Measurements from ENCODE around the gene TSPAN32. TPM values are rescaled to one million over a fixed set of nuclear protein-coding genes. Genes with fewer than 3 reads are reported as not detected.

TSPAN32 gene
- total RNA-seq, 1 experiment from 2014 or later = not detected

DNA sequence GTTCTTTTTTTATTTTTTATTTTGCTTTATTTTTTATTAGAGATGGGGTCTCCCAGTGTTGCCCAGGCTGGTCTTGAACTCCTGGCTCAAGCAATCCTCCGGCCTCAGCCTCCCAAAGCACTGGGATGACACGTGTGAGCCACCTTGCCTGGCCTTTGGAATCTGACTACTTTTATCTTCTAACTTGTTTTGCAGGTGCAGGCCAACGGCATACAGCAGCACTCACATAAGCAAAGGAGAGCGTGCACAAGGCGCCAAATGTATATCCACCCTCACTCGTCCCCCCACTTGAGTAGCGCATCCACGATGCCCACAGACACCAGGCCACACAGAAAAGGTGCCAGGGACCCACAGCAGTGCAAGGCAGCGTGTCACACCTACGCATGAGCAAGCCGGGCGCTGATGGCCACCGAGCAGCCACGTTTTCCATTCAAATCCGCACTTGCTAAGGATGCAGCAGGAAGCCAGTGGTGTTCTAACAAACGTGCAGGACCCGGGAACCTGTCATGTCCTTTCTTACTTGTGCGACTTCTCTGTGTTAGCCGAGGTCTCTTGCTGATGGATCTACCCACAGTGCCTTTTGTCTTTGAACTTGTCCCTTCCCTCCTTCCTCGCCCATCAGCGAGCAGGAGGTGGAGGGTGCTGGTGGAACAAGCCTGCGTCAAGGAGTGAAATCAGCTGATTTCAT lies 37.3 kb upstream of the TSPAN32 start:
- no peak overlapping the region for H3K9ac ChIP-seq (ENCODE audit: low read length)
- no TSS peak for BruUV-seq (replicated peaks)
- H3K4me2 ChIP-seq (ENCODE audit: low read length) = no peak overlapping the region
- H3K4me1 ChIP-seq (ENCODE audit: control insufficient read depth in 1 of 2, insufficient read depth in 2 of 2, low read length in 2 of 2) = peaks cover 0 to 9% of the 10 kb centered on the region in 2 experiments; a peak in 2 of 4 replicates
- TF ChIP-seq SIN3A (IDR thresholded peaks at IDR 0.05; ENCODE audit: low read depth) = no peak
- TF ChIP-seq YY1 (IDR thresholded peaks at IDR 0.05; ENCODE audit: extremely low read depth, insufficient replicate concordance, low read depth, low read length) = no peak
- TF ChIP-seq CTCF (IDR thresholded peaks at IDR 0.05 in 2 of 3, conservative IDR thresholded peaks at IDR 0.05 in 1 of 3; ENCODE audit: borderline replicate concordance in 1 of 3, insufficient read depth in 1 of 3, low read depth in 2 of 3, low read length in 2 of 3) = no peak
- TF ChIP-seq CEBPB (IDR thresholded peaks at IDR 0.05; ENCODE audit: low read depth) = no peak
- no peak for TF ChIP-seq CBX3 (IDR thresholded peaks at IDR 0.05; ENCODE audit: low read depth)
- no peak for TF ChIP-seq REST (IDR thresholded peaks at IDR 0.05; ENCODE audit: low read depth)
- no peak for TF ChIP-seq SRF (IDR thresholded peaks at IDR 0.05; ENCODE audit: low read depth)
- TF ChIP-seq JUND (IDR thresholded peaks at IDR 0.05) = no peak
- no peak for TF ChIP-seq FOSL1 (IDR thresholded peaks at IDR 0.05; ENCODE audit: low read depth)
- no peak for TF ChIP-seq POLR2A (IDR thresholded peaks at IDR 0.05; ENCODE audit: borderline replicate concordance, extremely low read depth, insufficient read depth, insufficient read length)
- H4K20me1 ChIP-seq (ENCODE audit: insufficient read depth) = no peaks in the 10 kb centered on the region
- DNase-seq (ENCODE audit: low read depth, low spot score) (no peak), ATAC-seq (no peak)
- POLR2A ChIA-PET = no interaction called here
- no peaks in the 10 kb centered on the region for H3K9me3 ChIP-seq (ENCODE audit: control insufficient read depth in 1 of 2, insufficient read depth in 1 of 2, low read depth in 1 of 2, low read length in 2 of 2)
- no peak overlapping the region for H3K27ac ChIP-seq (ENCODE audit: low read depth, low read length)
- H2AFZ ChIP-seq (ENCODE audit: low read depth, low read length, poor library complexity, severe bottlenecking) = no peak overlapping the region
- no peak overlapping the region for H3K4me3 ChIP-seq (replicated peaks in 1 of 2; ENCODE audit: low read depth in 1 of 2, low read length in 2 of 2)
- intact Hi-C loops (cut with micrococcal nuclease) = no loop called here
- H3K27me3 ChIP-seq (ENCODE audit: insufficient read depth, low read length) = no peaks in the 10 kb centered on the region
- RAD21 ChIA-PET (ENCODE audit: low non-redundant PET in 1 of 2, low total read pairs in 2 of 2, uncharacterized antibody in 2 of 2, unreplicated experiment in 2 of 2) = no interaction called here
- no peaks in the 10 kb centered on the region for H3K9me2 ChIP-seq (ENCODE audit: insufficient read depth)
- H3K36me3 ChIP-seq (ENCODE audit: control insufficient read depth in 1 of 2, insufficient read depth in 2 of 2, low read length in 2 of 2) = no peaks in the 10 kb centered on the region
- H3K79me2 ChIP-seq (ENCODE audit: insufficient read depth, low read length) = no peaks in the 10 kb centered on the region
- CTCF ChIA-PET = no interaction called here

Measured in HCT116 (cell line).